ENCODE data around the gene CRISPLD2. TPM values are rescaled to one million over a fixed set of nuclear protein-coding genes. Genes with fewer than 3 reads are reported as not detected.

CRISPLD2 gene
- polyA plus RNA-seq, 1 donor from 2014 or later: not detected

DNA sequence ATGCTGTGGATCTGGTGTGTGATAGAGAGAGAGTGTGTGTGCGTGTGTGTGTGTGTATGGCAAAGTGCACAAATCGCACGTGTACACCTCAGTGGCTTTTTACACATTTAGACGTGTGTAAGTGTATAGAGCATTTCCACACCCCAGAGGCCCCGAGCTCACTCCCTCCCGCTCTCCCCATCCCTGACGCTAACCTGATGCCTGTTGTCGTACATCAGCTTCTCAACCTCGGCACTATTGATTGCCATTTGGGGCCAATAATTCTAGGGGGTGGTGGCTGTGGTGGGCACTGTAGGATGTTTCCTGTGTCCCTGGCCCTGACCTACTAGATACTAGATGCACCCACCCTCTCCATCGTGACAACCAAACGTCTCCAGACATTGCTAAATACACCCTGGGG, 30.4 kb upstream of the CRISPLD2 start:
- no peak overlapping the region for H3K27ac Mint-ChIP-seq
- H3K4me1 Mint-ChIP-seq: peaks cover 0 to 4% (median 3%) of the 10 kb centered on the region in 3 donors
- H3K9me3 Mint-ChIP-seq: no peaks in the 10 kb centered on the region
- no peak overlapping the region for H3K4me3 Mint-ChIP-seq
- H3K36me3 Mint-ChIP-seq: peaks cover 4% of the 10 kb centered on the region
- no peaks in the 10 kb centered on the region for H3K27me3 Mint-ChIP-seq

DNA sequence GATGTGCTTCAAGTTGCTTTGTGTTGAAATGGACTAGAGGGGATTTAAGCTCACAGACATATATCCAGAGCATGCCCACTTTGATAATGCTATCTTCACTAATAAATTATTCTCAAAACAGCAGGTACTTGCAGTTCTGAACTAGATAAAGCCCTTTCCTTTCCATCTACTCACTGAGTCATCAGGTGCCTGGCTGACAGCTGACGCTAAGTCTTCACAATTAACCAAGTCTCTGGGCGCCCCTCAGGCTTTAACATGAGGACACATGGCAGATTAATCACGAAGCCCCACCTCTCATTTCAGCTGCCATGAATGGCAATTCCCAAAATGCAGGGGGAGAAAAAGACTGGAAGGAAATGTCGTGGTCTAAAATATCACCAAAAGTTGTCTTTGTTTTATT, 29.5 kb upstream of the CRISPLD2 start:
- Mint-ChIP-seq H3K36me3 (peaks cover 5% of the 10 kb centered on the region), H3K9me3 (no peaks in the 10 kb centered on the region), H3K27ac (no peak overlapping the region), H3K27me3 (no peaks in the 10 kb centered on the region), H3K4me3 (no peak overlapping the region), H3K4me1 (peaks cover 0 to 3% (median 2%) of the 10 kb centered on the region in 3 donors)

DNA sequence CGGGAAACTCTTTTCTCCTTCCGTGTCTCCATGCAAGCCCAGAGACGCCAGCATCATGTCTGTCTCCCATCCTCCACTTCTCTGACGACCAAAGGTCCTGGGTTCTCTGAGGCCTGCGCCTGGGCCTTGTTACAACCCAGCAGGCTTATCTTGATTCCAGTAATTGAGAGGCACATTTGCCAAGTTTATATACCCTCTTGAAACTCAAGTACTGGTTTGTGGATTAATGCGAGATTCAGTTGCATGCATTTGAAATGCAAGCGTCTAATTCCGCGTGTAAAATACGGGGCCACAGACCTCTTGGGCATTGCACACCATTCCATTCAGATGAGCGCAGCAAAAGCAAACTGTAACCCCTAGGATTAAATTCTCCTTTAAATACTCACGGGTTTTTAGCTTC, 28.7 kb upstream of the CRISPLD2 start:
- Mint-ChIP-seq H3K27me3 (no peaks in the 10 kb centered on the region), H3K4me1 (peaks cover 0 to 3% (median 2%) of the 10 kb centered on the region in 3 donors), H3K4me3 (peak overlapping the region in 1 of 4 donors; percentile 23), H3K27ac (no peak overlapping the region), H3K36me3 (peaks cover 5% of the 10 kb centered on the region), H3K9me3 (no peaks in the 10 kb centered on the region)

DNA sequence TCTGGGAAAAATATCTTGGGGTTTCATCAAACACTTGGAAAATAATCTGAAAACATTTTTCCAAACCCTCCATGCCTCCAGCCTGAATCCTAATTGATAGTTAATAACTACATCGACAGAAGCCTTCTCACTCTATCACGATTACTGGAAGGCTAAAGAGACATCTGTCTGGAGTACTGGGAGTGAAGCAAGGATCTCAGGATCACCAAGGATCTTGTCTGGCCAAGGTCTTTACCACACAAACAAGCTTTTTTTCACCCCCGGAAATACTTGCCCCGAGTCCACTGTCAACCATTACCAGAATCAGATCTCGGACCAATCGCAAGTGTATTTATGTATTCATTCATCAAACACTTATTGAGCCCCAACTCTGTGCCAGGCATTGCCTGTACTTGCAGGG, 28.3 kb upstream of the CRISPLD2 start:
- Mint-ChIP-seq H3K9me3 (no peaks in the 10 kb centered on the region), H3K4me1 (peaks cover 0 to 3% (median 2%) of the 10 kb centered on the region in 3 donors), H3K27ac (no peak overlapping the region), H3K4me3 (no peak overlapping the region), H3K27me3 (no peaks in the 10 kb centered on the region), H3K36me3 (peaks cover 5% of the 10 kb centered on the region)

DNA sequence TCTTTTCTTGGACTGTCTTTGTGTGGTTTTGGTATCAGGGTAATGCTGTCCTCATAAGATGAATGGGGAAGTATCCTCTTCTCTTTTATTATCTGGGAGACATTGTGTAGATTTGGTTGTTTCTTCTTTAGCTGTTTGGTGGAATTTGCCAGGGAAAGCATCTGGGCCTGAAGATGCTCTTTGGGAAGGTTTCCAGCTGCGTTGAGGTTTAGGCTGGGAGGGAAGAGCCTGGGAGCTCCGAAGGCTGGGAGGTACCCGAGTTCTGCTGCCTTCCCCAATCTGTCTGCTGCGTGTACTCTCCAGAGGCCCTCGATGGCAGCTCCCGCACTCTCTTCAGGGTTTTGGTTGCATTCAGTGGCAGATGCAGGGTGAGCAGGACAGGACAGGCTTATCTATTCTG, 25.6 kb upstream of the CRISPLD2 start:
- H3K9me3 Mint-ChIP-seq: no peaks in the 10 kb centered on the region
- H3K36me3 Mint-ChIP-seq: peaks cover 5% of the 10 kb centered on the region
- H3K4me3 Mint-ChIP-seq: peak overlapping the region in 1 of 4 donors; percentile 33
- peaks cover 0 to 2% (median 0%) of the 10 kb centered on the region in 3 donors for H3K4me1 Mint-ChIP-seq
- H3K27ac Mint-ChIP-seq: no peak overlapping the region
- no peaks in the 10 kb centered on the region for H3K27me3 Mint-ChIP-seq

DNA sequence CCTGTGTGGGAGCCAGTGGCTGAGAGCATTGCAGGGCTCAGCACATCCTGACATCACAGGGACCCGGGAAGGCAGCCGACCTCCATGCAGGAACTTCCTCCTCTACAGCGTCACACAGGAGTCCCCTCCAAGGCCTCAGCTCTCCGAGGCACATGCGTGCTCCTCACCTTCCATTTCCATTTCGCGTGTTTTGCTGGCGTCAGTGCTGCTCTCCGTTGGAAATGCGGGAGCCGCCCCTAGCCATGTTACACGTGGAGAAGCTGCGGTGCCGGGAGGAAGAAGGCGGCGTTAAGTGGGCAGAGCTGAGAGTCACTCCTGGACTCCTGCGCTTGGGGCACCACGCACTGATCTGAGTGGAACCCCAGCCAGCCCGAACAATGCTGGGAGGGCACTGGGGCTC, 25.2 kb upstream of the CRISPLD2 start:
- Mint-ChIP-seq H3K27me3 (no peaks in the 10 kb centered on the region), H3K9me3 (peaks cover 0 to 1% (median 0%) of the 10 kb centered on the region in 3 donors), H3K4me3 (no peak overlapping the region), H3K36me3 (peaks cover 5% of the 10 kb centered on the region), H3K4me1 (peaks cover 0 to 2% (median 0%) of the 10 kb centered on the region in 3 donors), H3K27ac (no peak overlapping the region)

DNA sequence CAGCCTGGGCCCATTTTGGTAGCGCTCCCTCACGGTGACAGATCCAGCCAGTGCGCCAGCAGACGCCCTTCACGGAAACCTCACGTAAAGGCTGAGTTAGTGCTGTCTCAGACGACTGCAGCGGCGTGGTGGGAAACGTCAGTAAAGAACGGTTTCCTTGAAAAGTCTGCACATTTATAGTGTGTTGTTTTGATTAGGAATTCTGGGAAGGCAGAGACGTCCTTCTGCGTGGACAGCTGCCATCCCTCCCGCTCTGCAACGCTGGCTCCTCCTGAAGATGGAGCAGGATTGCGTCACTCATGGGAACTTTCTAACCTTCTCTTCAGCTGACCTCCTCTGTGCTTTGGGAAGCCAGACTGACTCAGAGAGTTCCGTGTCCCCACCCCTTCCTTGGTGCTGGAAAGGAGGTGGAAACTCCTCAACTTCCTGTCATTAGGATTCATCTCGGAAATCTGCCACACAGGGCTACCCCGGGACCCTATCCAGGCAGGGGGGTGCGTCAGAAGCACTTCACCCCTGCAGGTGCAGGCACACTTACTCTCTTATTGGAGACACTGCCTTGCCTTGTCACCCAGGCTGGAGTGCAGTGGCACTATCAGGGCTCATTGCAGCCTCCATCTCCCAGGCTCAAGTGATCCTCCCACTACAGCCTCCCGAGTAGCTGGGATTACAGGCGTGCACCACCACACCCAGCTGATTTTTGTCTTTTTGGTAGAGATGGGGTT, 24.3 kb upstream of the CRISPLD2 start:
- Mint-ChIP-seq H3K36me3 (peaks cover 3% of the 10 kb centered on the region), H3K27ac (no peak overlapping the region), H3K4me1 (no peaks in the 10 kb centered on the region), H3K9me3 (peaks cover 0 to 3% (median 0%) of the 10 kb centered on the region in 3 donors), H3K4me3 (no peak overlapping the region), H3K27me3 (no peaks in the 10 kb centered on the region)

DNA sequence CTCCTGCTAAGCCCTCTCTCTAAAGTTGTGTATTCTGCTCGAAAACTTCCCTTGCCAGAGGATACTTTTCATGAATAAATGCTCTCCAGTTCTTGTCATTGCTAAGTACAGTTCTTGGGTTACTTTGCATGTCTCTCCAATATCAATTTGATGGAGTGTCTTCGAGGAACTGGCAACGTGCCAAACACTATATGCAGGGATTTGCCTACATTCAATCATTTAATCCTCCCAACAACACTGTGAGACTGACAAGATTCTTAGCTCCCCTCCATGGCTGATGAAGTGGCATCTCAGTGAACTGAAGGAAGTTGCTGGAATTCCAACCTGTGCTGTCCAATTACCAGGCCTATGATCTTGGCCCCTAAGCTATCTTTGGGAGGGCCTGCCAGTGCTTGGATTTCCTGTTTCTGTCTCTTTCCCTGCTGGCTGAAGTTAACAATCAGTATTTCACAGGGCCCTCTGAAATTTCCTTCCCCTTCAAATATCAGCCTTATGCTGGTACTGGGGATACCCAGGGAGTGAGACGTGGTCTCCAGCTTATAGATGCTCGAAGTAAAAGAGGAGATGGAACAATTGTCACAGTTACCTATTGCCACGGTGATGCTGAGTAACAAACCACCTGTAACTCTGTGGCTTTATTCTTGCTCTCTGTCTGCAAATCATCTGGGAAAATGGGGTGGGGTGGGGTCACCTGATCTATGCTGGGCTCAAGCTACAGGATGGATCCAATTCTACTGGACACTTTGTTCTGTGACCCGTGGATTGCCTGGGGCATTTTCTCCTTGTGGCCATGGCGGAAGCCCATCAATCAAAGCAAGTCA, 19.4 kb upstream of the CRISPLD2 start:
- Mint-ChIP-seq H3K4me1 (no peaks in the 10 kb centered on the region), H3K4me3 (no peak overlapping the region), H3K27ac (no peak overlapping the region), H3K27me3 (peaks cover 2% of the 10 kb centered on the region), H3K36me3 (no peaks in the 10 kb centered on the region), H3K9me3 (peaks cover 0 to 9% (median 0%) of the 10 kb centered on the region in 3 donors)

DNA sequence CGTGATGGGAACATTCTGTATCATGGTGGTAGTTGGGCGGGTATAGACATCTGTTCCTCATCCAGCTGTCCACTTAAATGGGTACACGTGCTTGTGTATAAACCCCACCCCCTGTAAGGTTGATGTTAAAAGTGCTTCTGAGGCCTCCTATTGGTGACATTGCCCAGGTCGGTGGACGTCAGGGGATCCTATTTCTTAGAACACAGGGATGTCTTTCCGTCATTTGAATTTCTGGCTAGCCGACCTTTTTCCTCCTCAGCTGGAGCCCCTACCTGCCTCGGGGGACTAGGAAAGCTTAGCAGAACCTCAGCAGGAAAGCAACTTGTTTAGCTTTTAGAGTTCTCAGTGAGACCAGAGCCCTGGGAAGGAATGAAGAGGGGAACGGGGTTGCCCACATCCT, 16.6 kb upstream of the CRISPLD2 start:
- Mint-ChIP-seq H3K27ac (peak overlapping the region in 1 of 3 donors; percentile 19), H3K4me1 (peaks cover 0 to 2% (median 2%) of the 10 kb centered on the region in 3 donors), H3K36me3 (no peaks in the 10 kb centered on the region), H3K27me3 (peaks cover 13% of the 10 kb centered on the region), H3K4me3 (no peak overlapping the region), H3K9me3 (peaks cover 0 to 9% (median 0%) of the 10 kb centered on the region in 3 donors)

DNA sequence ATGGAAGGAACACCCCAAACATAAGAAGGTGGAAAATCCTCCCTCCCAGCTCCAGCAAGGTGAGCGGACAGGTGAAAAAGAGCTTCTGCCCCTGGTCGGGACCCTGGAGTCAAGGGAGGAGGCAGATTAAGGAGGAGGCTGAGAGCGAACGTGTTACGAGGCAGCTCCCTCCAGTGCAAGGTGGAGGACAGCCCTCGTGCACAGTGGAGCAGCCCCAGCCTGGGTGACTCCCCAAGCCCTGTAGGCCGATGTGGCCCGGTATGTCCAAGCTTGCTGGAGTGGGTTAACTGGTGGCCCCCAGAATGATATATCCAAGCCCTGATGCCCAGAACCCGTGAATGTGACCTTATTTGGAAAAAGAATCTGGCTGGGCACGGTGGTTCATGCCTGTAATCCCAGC, 15.5 kb upstream of the CRISPLD2 start:
- H3K4me1 Mint-ChIP-seq: peaks cover 0 to 2% (median 2%) of the 10 kb centered on the region in 3 donors
- peaks cover 0 to 9% (median 0%) of the 10 kb centered on the region in 3 donors for H3K9me3 Mint-ChIP-seq
- no peak overlapping the region for H3K27ac Mint-ChIP-seq
- no peaks in the 10 kb centered on the region for H3K36me3 Mint-ChIP-seq
- no peak overlapping the region for H3K4me3 Mint-ChIP-seq
- peaks cover 13% of the 10 kb centered on the region for H3K27me3 Mint-ChIP-seq

DNA sequence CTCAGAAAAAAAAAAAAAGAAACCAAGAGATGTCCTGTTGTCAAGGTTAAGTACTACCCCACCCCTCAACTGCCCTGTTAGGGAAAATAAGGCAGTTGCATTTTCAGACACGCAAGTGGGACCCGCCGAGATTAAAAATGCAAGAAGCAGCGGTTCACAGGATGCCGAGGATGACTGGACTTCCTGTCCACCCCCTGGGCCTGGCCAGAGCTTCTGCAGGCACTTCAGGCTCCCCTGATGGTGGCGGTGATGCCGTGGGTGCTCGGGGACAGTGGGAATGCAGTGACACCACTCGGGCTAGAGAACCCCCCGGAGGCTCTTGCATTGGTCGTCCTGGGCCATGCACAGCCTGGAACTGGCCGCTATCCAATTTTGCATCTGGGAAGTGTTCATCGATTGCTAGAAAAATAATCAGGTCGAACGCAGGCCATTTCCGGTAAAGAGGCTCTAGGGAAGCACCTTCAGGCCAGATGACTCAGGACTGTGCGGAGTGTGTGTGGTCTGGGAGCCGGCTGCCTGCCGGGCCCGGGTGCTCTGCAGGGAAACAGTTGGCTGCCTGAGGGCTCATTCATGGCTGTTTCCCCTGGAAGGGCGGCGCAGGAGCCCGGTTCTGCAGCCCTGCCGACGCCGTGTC, 13.4 kb upstream of the CRISPLD2 start:
- peaks cover 0 to 4% (median 4%) of the 10 kb centered on the region in 3 donors for H3K4me1 Mint-ChIP-seq
- peaks cover 17% of the 10 kb centered on the region for H3K27me3 Mint-ChIP-seq
- H3K36me3 Mint-ChIP-seq: no peaks in the 10 kb centered on the region
- H3K9me3 Mint-ChIP-seq: peaks cover 0 to 3% (median 0%) of the 10 kb centered on the region in 3 donors
- peak overlapping the region in 2 of 4 donors; percentile 23 to 80 for H3K4me3 Mint-ChIP-seq
- H3K27ac Mint-ChIP-seq: no peak overlapping the region

DNA sequence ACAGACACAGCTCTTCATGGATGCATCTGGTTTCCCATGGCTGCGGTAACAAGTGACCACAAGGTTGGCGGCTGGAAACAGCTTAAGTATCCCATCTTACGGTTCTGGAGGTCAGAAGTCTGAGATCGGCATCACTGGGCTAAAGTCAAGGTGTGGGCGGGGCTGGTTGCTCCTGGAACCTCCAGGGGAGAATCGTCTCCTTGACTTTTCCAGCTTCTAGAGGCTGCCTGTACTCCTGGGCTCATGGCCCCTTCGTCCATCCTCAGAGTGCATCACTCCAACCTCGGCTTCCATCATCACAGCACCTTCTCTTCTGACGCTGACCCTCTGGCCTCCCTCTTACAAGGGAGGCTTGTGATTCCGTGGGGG, 12.9 kb upstream of the CRISPLD2 start:
- Mint-ChIP-seq H3K4me3 (peak overlapping the region in 2 of 4 donors; percentile 33 to 80), H3K4me1 (peaks cover 0 to 4% (median 4%) of the 10 kb centered on the region in 3 donors), H3K36me3 (no peaks in the 10 kb centered on the region), H3K27ac (no peak overlapping the region), H3K9me3 (peaks cover 0 to 3% (median 0%) of the 10 kb centered on the region in 3 donors), H3K27me3 (peaks cover 17% of the 10 kb centered on the region)

DNA sequence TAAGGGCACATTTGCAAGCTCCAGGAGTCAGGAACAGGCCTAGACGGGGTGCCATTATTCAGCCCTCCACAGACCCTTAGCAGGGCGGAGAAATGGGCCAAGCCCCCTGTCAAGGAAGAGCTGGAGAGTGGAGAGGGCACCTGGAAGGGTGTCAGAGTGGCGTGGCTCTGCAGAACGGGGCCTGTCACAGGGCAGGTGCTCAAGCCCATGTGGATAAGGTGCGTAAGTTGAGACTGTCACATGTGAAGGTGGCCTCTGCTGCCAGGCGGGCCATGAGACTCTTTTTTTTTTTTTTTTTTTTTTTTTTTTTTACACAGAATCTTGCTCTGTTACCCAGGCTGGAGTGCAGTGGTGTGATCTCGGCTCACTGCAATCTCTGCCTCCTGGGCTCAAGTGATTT, 12.0 kb upstream of the CRISPLD2 start:
- Mint-ChIP-seq H3K36me3 (no peaks in the 10 kb centered on the region), H3K4me1 (peaks cover 0 to 4% (median 4%) of the 10 kb centered on the region in 3 donors), H3K27me3 (peaks cover 17% of the 10 kb centered on the region), H3K9me3 (peaks cover 0 to 5% (median 0%) of the 10 kb centered on the region in 3 donors), H3K27ac (no peak overlapping the region), H3K4me3 (no peak overlapping the region)

DNA sequence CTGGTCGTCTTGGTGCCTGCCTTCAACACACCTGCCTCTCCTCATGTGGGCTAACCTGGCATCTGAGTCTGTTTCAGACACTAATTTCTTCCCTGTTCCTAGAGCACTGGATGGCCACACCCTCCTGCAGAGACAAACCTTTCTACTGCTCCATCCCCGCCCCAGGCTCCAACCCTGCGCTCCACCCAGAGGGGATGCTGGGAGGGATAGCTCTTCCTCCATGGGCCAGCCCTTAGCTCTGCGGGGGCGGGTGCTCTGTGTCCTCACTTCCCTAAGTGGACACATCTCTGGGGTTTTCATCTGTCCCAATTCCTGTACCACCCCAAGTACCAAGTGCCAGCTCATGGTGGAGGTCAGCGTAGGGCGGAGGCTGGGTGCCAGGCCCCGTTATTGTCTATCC, 11.0 kb upstream of the CRISPLD2 start:
- Mint-ChIP-seq H3K36me3 (no peaks in the 10 kb centered on the region), H3K27ac (no peak overlapping the region), H3K4me3 (no peak overlapping the region), H3K9me3 (peaks cover 0 to 2% (median 1%) of the 10 kb centered on the region in 3 donors), H3K4me1 (peaks cover 0 to 7% (median 4%) of the 10 kb centered on the region in 3 donors), H3K27me3 (peaks cover 20% of the 10 kb centered on the region)
